ENCODE results near the gene HPCAL1. TPM values are rescaled to one million over a fixed set of nuclear protein-coding genes. Genes with fewer than 3 reads are reported as not detected.

HPCAL1 gene
- total RNA-seq, 1 donor from 2014 or later: 3.7 TPM

GRCh38 chr2:10300997-10301940 lies 1.4 kb upstream of the HPCAL1 start:
- H3K27me3 ChIP-seq: peaks cover 36% of the 10 kb centered on the region
- H3K79me2 ChIP-seq (ENCODE audit: low read depth): no peaks in the 10 kb centered on the region
- no peak for DNase-seq (ENCODE audit: low spot score)
- Mint-ChIP-seq H3K4me3 (peak overlapping the region; percentile 80), H3K36me3 (peaks cover 5% of the 10 kb centered on the region), H3K27me3 (ENCODE audit: insufficient read depth, low read depth) (peaks cover 35% of the 10 kb centered on the region), H3K4me1 (peaks cover 35% of the 10 kb centered on the region), H3K9me3 (peaks cover 12% of the 10 kb centered on the region), H3K27ac (peak overlapping the region; percentile 98)
- no peak overlapping the region for H3K4me2 ChIP-seq
- no peak overlapping the region for H3K27ac ChIP-seq
- H3K4me1 ChIP-seq: peaks cover 24% of the 10 kb centered on the region
- TF ChIP-seq, protein P1, sequence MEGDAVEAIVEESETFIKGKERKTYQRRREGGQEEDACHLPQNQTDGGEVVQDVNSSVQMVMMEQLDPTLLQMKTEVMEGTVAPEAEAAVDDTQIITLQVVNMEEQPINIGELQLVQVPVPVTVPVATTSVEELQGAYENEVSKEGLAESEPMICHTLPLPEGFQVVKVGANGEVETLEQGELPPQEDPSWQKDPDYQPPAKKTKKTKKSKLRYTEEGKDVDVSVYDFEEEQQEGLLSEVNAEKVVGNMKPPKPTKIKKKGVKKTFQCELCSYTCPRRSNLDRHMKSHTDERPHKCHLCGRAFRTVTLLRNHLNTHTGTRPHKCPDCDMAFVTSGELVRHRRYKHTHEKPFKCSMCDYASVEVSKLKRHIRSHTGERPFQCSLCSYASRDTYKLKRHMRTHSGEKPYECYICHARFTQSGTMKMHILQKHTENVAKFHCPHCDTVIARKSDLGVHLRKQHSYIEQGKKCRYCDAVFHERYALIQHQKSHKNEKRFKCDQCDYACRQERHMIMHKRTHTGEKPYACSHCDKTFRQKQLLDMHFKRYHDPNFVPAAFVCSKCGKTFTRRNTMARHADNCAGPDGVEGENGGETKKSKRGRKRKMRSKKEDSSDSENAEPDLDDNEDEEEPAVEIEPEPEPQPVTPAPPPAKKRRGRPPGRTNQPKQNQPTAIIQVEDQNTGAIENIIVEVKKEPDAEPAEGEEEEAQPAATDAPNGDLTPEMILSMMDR (IDR thresholded peaks at IDR 0.05): no peak
- TF ChIP-seq EZH2phosphoT487 (IDR thresholded peaks at IDR 0.05): no peak
- no peak for TF ChIP-seq EZH2 (IDR thresholded peaks at IDR 0.05)
- no peak overlapping the region for H3K9ac ChIP-seq
- H3K4me3 ChIP-seq: no peak overlapping the region
- H3F3A ChIP-seq (ENCODE audit: low read depth): peaks cover 35% of the 10 kb centered on the region
- H4K20me1 ChIP-seq (ENCODE audit: low read depth): peaks cover 25% of the 10 kb centered on the region
- H3K9me3 ChIP-seq (ENCODE audit: low read depth): no peaks in the 10 kb centered on the region
- H2AFZ ChIP-seq (replicated peaks): peak overlapping the region; percentile 94
- H3K36me3 ChIP-seq: no peaks in the 10 kb centered on the region

DNA sequence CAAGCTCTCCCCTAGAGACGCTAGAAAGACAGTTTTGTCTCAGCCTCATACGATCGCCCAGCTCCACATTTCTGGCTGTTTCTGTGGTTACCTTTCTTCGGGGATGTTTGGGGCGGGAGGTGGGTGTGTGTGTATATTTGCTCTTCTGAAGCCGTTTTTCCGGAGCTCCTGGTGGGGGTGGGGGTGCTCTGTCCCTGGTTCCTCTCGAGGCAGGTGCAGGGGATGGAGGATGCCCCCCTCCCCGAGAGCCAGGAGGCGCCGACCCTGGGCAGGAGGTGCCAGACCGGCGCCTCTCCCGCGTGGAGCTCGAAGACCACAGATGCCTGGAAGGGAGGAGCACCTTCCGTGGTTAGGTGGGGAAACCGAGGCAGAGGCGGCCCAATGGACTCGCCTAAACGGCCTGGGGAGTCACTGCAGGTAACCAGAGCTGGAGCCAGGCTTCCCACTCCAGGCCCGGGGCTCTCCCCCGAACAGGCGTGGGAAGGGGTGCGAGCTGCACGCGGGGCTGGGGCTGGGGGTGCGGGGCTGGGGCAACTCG lies 694 bp upstream of the HPCAL1 start:
- H3K4me3 ChIP-seq: peak overlapping the region; percentile 52
- H3F3A ChIP-seq (ENCODE audit: low read depth): peaks cover 35% of the 10 kb centered on the region
- H3K27ac ChIP-seq: no peak overlapping the region
- peak overlapping the region; percentile 81 for H3K4me2 ChIP-seq
- peaks cover 25% of the 10 kb centered on the region for H4K20me1 ChIP-seq (ENCODE audit: low read depth)
- no peaks in the 10 kb centered on the region for H3K9me3 ChIP-seq (ENCODE audit: low read depth)
- DNase-seq (ENCODE audit: low spot score): peak; percentile 31
- no peaks in the 10 kb centered on the region for H3K36me3 ChIP-seq
- peak overlapping the region; percentile 94 for H2AFZ ChIP-seq (replicated peaks)
- peaks cover 43% of the 10 kb centered on the region for H3K27me3 ChIP-seq
- peaks cover 24% of the 10 kb centered on the region for H3K4me1 ChIP-seq
- TF ChIP-seq, protein P1 (IDR thresholded peaks at IDR 0.05): no peak
- no peak for TF ChIP-seq EZH2phosphoT487 (IDR thresholded peaks at IDR 0.05)
- no peak for TF ChIP-seq EZH2 (IDR thresholded peaks at IDR 0.05)
- Mint-ChIP-seq H3K4me1 (peaks cover 35% of the 10 kb centered on the region), H3K27me3 (ENCODE audit: insufficient read depth, low read depth) (peaks cover 36% of the 10 kb centered on the region), H3K27ac (peak overlapping the region; percentile 98), H3K9me3 (peaks cover 12% of the 10 kb centered on the region), H3K4me3 (peak overlapping the region; percentile 80), H3K36me3 (peaks cover 5% of the 10 kb centered on the region)
- no peaks in the 10 kb centered on the region for H3K79me2 ChIP-seq (ENCODE audit: low read depth)
- no peak overlapping the region for H3K9ac ChIP-seq

DNA sequence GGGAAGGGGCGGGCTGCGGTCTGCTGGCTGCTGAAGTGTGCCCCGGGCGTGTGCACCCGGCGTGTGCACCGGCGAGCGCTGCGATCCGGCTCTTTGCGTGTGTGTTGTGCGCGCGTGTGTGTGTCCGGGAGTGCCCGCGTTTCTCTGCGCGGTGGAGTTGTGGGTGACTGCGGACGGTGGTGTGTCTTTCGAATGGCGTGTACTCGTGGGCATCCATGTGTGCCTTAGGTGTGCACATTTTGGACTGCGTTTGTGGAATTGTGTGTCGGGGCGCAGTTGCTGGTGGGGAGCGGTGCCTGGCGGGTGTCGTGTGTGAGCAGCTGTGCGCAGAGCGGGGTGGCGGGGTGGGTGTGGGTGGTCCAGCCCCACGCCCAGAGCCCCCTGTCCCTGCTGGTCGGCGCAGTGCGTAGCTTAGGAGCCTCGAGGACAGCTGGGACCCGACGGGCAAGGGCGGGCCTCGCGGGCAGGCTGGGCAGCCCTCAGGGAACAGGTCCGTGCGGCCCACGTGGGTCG lies 533 bp downstream of the HPCAL1 start:
- H3K4me3 Mint-ChIP-seq: peak overlapping the region; percentile 93

More for the DNA sequence above, 533 bp downstream of the HPCAL1 start:
- peaks cover 25% of the 10 kb centered on the region for H4K20me1 ChIP-seq (ENCODE audit: low read depth)
- H3K79me2 ChIP-seq (ENCODE audit: low read depth): no peaks in the 10 kb centered on the region
- H3K27ac Mint-ChIP-seq: no peak overlapping the region
- H3K9ac ChIP-seq: no peak overlapping the region
- H2AFZ ChIP-seq (replicated peaks): peak overlapping the region; percentile 85
- peaks cover 35% of the 10 kb centered on the region for H3F3A ChIP-seq (ENCODE audit: low read depth)
- H3K4me3 ChIP-seq: peak overlapping the region; percentile 52
- peaks cover 5% of the 10 kb centered on the region for H3K36me3 Mint-ChIP-seq
- TF ChIP-seq EZH2phosphoT487 (IDR thresholded peaks at IDR 0.05): no peak
- peak; percentile 74 for TF ChIP-seq EZH2 (IDR thresholded peaks at IDR 0.05)
- peaks cover 31% of the 10 kb centered on the region for H3K4me1 Mint-ChIP-seq
- peaks cover 27% of the 10 kb centered on the region for H3K27me3 Mint-ChIP-seq (ENCODE audit: insufficient read depth, low read depth)
- peak; percentile 41 for DNase-seq (ENCODE audit: low spot score)
- peaks cover 55% of the 10 kb centered on the region for H3K27me3 ChIP-seq
- peaks cover 24% of the 10 kb centered on the region for H3K4me1 ChIP-seq
- H3K27ac ChIP-seq: no peak overlapping the region
- no peaks in the 10 kb centered on the region for H3K36me3 ChIP-seq
- peaks cover 12% of the 10 kb centered on the region for H3K9me3 Mint-ChIP-seq
- no peaks in the 10 kb centered on the region for H3K9me3 ChIP-seq (ENCODE audit: low read depth)
- H3K4me2 ChIP-seq: peak overlapping the region; percentile 81

Data from neural progenitor cell (in vitro differentiated cells).